Epithelial cell of esophagus (primary cell): Measurements from ENCODE around the gene HOXB4.
"Not testable (repeated sequence)": the region's sequence is repeated elsewhere in the genome, so short reads cannot be mapped to it uniquely, and the experiment has no call there.

ENCODE experiments used
- DNase-seq: peaks from one replicate; pipeline ENCODE4 v3.0.0; 2010; ENCODE audit warnings: low read depth
- H3K4me3 ChIP-seq: 2 replicates; pipeline ENCODE4 v1.5.1; 2011; ENCODE audit warnings: mild to moderate bottlenecking, low read length, control low read depth
- TF ChIP-seq, protein P1 (sequence below): IDR thresholded peaks from 2 replicates; pipeline ENCODE4 v1.5.1; 2011; ENCODE audit warnings: low read depth, mild to moderate bottlenecking, low read length, control low read depth, inconsistent platforms; ENCODE audit not compliant: insufficient read depth; ENCODE audit errors: missing control alignments

Gene HOXB4

DNA sequence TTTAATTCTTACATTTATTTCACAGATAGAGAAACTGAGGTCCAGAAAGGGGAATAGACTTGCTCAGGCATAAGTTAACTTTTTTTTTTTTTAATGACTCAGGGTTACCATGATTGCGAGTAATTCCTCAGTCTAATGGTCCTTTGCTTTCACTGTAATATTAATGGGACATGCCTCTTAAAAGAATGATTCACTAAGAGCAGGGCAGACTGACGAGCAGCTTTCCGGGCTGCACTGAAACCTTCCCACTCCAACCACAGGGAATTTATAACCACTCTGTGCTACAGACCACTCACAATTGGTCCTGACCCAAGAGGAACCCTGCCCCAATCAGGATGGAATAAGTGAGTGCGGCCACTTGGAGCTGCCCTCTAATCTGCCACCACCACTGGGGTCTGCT is 39.0 kb downstream of the HOXB4 start:
- TF ChIP-seq, protein P1, sequence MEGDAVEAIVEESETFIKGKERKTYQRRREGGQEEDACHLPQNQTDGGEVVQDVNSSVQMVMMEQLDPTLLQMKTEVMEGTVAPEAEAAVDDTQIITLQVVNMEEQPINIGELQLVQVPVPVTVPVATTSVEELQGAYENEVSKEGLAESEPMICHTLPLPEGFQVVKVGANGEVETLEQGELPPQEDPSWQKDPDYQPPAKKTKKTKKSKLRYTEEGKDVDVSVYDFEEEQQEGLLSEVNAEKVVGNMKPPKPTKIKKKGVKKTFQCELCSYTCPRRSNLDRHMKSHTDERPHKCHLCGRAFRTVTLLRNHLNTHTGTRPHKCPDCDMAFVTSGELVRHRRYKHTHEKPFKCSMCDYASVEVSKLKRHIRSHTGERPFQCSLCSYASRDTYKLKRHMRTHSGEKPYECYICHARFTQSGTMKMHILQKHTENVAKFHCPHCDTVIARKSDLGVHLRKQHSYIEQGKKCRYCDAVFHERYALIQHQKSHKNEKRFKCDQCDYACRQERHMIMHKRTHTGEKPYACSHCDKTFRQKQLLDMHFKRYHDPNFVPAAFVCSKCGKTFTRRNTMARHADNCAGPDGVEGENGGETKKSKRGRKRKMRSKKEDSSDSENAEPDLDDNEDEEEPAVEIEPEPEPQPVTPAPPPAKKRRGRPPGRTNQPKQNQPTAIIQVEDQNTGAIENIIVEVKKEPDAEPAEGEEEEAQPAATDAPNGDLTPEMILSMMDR = no peak
- no peak overlapping the region for H3K4me3 ChIP-seq
- DNase-seq = peak; percentile 56

DNA sequence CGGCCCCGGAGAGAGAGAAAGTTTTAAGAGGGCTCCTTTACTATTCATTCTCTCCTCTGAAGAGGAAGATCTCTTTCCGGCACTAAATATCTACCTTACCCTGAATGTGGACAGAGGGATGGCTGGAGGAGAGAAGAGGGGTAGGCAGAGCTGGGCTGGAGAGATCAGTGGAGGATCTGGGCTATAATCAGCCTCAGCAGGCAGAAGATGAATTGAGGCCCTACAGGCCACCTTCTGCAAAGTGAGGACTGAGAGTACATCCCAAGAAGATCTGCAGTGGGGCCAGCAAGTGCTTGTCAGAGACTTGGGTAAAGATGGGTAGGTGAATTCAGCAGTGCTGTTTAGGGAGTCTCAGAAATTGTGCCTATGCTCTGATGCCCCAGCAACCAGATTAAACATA is 40.8 kb downstream of the HOXB4 start:
- no peak overlapping the region for H3K4me3 ChIP-seq
- DNase-seq = no peak
- TF ChIP-seq, protein P1 = no peak

DNA sequence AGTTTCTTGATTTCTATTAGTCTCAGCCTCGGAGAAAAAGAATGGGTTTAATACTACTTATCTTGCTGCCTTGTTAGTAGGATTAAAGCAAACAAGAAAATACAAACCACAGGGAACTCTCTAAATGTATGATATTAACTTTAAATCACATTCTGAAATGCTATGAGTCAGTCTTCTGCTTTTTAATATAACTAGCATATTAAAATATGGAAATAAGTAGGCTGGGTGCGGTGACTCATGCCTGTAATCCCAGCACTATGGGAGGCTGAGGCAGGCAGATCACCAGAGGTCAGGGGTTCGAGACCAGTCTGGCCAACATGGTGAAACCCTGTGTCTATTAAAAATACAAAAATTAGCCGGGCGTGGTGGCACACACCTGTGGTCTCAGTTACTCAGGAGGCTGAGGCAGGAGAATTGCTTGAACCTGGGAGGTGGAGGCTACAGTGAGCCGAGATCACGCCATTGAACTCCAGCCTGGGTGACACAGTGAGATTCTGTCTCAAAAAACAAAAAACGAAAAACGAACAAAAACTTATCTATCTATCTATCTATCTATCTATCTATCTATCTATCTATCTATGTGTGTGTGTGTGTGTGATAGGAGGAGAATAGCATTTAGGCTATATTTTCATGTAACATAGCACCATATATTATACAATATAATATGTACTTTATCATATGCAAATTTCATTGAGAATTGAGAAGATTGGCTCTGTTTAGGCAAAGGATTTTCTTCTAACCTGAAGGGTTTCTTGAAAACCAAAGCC is 42.2 kb downstream of the HOXB4 start:
- not testable (repeated sequence) for H3K4me3 ChIP-seq, DNase-seq

DNA sequence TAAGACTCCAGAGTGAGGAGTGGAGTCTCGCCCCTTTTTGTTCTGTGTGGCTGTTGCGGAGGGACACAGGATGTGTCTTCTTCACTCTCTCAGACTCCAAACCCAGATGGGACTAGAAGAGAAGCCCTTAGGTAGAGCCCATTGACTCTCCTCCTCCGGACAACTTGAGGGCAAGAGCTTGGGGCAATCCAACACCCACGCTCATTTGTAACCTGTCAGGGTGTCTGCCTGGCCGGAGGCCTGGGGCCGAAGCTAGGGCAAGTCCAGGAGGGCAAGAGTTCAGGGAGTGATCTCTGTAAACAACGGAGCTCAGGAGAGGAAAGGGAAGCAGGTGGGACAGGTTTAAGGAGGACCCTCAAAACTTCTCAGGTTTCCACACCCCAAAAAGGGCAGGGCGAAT is 45.9 kb downstream of the HOXB4 start:
- no peak for DNase-seq

DNA sequence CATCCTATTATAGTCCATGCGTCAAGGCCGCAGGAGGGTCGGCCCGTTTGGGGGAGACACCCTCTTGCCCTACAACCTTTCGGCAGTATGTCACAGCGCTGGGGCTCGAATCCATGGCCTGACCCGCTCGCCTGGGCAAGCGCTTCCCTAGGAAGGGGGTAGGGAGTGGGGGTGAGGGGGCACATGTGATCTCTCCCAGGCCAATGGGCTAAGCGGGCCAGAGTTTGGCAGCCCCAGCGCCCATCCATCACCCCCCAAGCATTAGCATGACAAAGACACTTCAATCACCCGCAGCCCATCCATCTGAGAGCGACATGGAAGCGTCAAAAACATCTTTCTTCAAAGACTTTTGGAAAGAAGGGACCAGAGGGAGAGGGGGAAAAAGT is 47.3 kb downstream of the HOXB4 start, which contains the start of gene HOXB1:
Gene HOXB1 (minus strand): TSS at position 125 of the 386 bp plus-strand sequence. CDS start 107 bp downstream, at position 18.
- DNase-seq = no peak
- TF ChIP-seq, protein P1 = no peak
- no peak within 1 kb of the TSS for H3K4me3 ChIP-seq

More for the DNA sequence above, 45.9 kb downstream of the HOXB4 start:
- TF ChIP-seq, protein P1 = no peak
- no peak overlapping the region for H3K4me3 ChIP-seq

DNA sequence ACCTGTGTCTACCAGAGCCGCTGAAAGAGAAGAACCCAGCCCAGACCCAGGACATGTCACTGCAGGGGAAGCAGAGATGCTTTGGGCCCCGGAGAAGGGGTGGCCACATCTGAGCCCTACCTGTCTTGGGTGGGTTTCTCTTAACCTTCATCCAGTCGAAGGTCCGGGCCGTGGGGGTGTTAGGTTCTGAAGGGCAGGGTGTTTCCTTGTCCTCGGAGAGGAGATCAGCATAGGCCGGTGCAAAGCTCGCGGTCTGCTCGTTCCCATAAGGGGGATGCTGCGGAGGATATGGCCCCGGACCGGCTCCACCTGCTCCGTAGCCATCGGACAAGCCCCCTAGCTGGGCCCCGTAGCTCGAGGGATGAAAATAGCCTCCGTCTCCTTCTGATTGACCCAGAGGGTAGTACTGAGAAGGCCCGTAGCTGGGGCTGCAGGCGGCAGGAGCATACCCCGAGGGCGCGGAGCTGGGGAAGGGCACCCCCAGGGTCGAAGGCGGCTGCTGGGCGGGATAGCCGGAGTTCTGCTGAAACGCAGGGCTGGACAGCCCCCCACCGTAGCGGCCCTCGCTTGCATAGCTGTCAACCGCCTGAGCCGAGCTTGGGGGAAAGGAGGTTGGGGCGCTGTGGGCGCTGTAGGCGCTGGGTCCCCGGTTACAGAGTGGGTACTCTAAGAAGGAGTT is 47.8 kb downstream of the HOXB4 start:
- DNase-seq = no peak
- TF ChIP-seq, protein P1 = no peak
- no peak overlapping the region for H3K4me3 ChIP-seq

DNA sequence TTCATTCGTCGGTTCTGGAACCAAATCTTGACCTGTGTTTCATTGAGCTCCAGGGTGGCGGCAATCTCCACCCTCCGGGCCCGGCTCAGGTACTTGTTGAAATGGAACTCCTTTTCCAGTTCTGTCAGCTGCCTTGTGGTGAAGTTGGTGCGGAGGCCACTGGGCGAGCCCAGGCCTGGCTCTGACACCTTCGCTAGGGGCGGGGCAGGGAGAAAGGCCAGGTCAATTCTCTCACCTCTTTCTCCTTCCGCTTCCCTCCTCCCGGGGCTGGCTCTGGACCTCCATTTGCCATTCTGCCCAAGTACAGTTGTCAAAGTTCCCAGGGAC is 48.5 kb downstream of the HOXB4 start:
- TF ChIP-seq, protein P1 = no peak
- H3K4me3 ChIP-seq = no peak overlapping the region
- no peak for DNase-seq
